GM12878 (cell line): Measurements from ENCODE around the gene FXYD1. TPM values are rescaled to one million over a fixed set of nuclear protein-coding genes. Genes with fewer than 3 reads are reported as not detected.

Experiments used
- ATAC-seq: fragments of 200-7000 bp; cut with Tn5 transposase; 3 replicates; pipeline ENCODE4 v1.9.1; 2020; ENCODE audit warnings: mild to moderate bottlenecking, moderate library complexity
- BruUV-seq: library from RNA; stranded (reverse); fragments of 400-500 nt; replicated peaks from 2 replicates; lab custom pipeline; 2021; lab: Mats Ljungman, UMichigan
- CTCF ChIA-PET: fragments of 300-600 bp; sonication (Branson Sonifier 250); formaldehyde crosslinking; extraction: SDS; loops from one replicate; lab custom pipeline; 2021; ENCODE audit warnings: inconsistent platforms; lab: Yijun Ruan, JAX
- POLR2A ChIA-PET: fragments of 350-600 bp; formaldehyde crosslinking; extraction: SDS; loops from one replicate; lab custom pipeline; 2021; ENCODE audit warnings: inconsistent platforms; lab: Charles Lee
- RAD21 ChIA-PET: fragments of 300-600 bp; sonication (Branson Sonifier 250); formaldehyde crosslinking; loops from one replicate; lab custom pipeline; 2023; ENCODE audit warnings: antibody characterized with exemption; ENCODE audit not compliant: unreplicated experiment; lab: Charles Lee
- SMC1A ChIA-PET: fragments of 300-600 bp; sonication (Branson Sonifier 250); formaldehyde crosslinking; loops from one replicate; lab custom pipeline; 2023; ENCODE audit not compliant: unreplicated experiment, uncharacterized antibody; lab: Charles Lee
- DNase-seq: peaks from one replicate; pipeline ENCODE4 v3.0.0-alpha.2; 2011; ENCODE audit warnings: low read depth, low spot score
- FAIRE-seq: peaks from 3 replicates; lab custom pipeline; 2011; peaks lifted over from hg19 to GRCh38; lab: Jason Lieb, UNC
- H2AFZ ChIP-seq: 2 replicates; pipeline ENCODE4 v1.6.0; 2011; ENCODE audit warnings: low read depth, low read length, control low read depth; ENCODE audit not compliant: control insufficient read depth
- H3K27ac ChIP-seq: 2 replicates; pipeline ENCODE4 v1.5.1; 2011; ENCODE audit warnings: control low read depth; ENCODE audit not compliant: control insufficient read depth, insufficient read depth
- H3K27me3 ChIP-seq, 2 experiments: replicated peaks in 1 of 2; 2 replicates each; pipeline versions ENCODE4 v1.6.0 to v1.6.1; 2011; ENCODE audit warnings: low read length in 1 of 2; ENCODE audit not compliant: control insufficient read depth in 2 of 2, insufficient read depth in 2 of 2
- H3K36me3 ChIP-seq, 2 experiments: 2 replicates each; pipeline ENCODE4 v1.5.1; 2011; ENCODE audit warnings: low read length in 1 of 2; ENCODE audit not compliant: control insufficient read depth in 2 of 2, insufficient read depth in 2 of 2
- H3K4me1 ChIP-seq: 2 replicates; pipeline ENCODE4 v1.6.1; 2011; ENCODE audit warnings: mild to moderate bottlenecking, low read length, moderate library complexity, mixed read lengths; ENCODE audit not compliant: control insufficient read depth, insufficient read depth
- H3K4me2 ChIP-seq: 2 replicates; pipeline ENCODE4 v1.6.0; 2011; ENCODE audit warnings: control low read depth; ENCODE audit not compliant: control insufficient read depth, insufficient read depth
- H3K4me3 ChIP-seq: fragments of 200-600 bp; sonication (generic); 2 replicates; pipeline ENCODE4 v1.5.1; 2016
- H3K79me2 ChIP-seq: 2 replicates; pipeline ENCODE4 v1.6.0; 2011; ENCODE audit warnings: low read length; ENCODE audit not compliant: control insufficient read depth, insufficient read depth
- H3K9ac ChIP-seq: 2 replicates; pipeline ENCODE4 v1.8.0; 2011; ENCODE audit warnings: low read length, control low read depth, mixed read lengths; ENCODE audit not compliant: control insufficient read depth, insufficient read depth
- H3K9me3 ChIP-seq: replicated peaks from 3 replicates; pipeline ENCODE4 v1.5.1; 2011; ENCODE audit warnings: mild to moderate bottlenecking, low read length; ENCODE audit not compliant: control insufficient read depth, insufficient read depth
- H4K20me1 ChIP-seq: 2 replicates; pipeline ENCODE4 v1.6.0; 2011; ENCODE audit not compliant: control insufficient read depth, insufficient read depth
- CHD1 ChIP-seq: IDR thresholded peaks from 2 replicates; pipeline ENCODE4 v1.6.1; 2012; ENCODE audit warnings: low read depth, low read length, improper control_type of control experiment
- PAX5 ChIP-seq: IDR thresholded peaks from 2 replicates; pipeline ENCODE4 v1.6.1; 2011; ENCODE audit warnings: low read depth, low read length, borderline replicate concordance
- RFX5 ChIP-seq: IDR thresholded peaks from 2 replicates; pipeline ENCODE4 v1.6.1; 2011; ENCODE audit warnings: low read depth, low read length, improper control_type of control experiment
- SIX5 ChIP-seq: IDR thresholded peaks from 2 replicates; pipeline ENCODE4 v1.6.1; 2011; ENCODE audit warnings: mild to moderate bottlenecking, low read depth, low read length, moderate library complexity; ENCODE audit not compliant: severe bottlenecking
- WGBS: methylation state at CpG from one replicate; pipeline ENCODE4 v1.1.6; 2016; ENCODE audit warnings: low lambda C conversion rate; ENCODE audit not compliant: insufficient replicate concordance, insufficient coverage; ENCODE audit errors: missing lambda C conversion rate; 5-methylcytosine and 5-hydroxymethylcytosine counted together
- in situ Hi-C: fragments of 300-500 bp; cut with MboI; formaldehyde crosslinking; loops from 9 replicates; pipeline ENCODE4 v1.14.3; 2018; ENCODE audit warnings: mixed read lengths
- intact Hi-C: fragments of 100-400 bp; cut with micrococcal nuclease; formaldehyde crosslinking; loops from one replicate; pipeline ENCODE4 v1.14.2; 2022; ENCODE audit not compliant: unreplicated experiment
- polyA plus RNA-seq, 11 experiments: library from polyadenylated mRNA; depleted of rRNA in 4 of 11; unstranded in 6 of 11; stranded (reverse) in 5 of 11; fragments of >200 nt; fragmentation: Nextera tagmentation in 4 of 11; fragmentation: Illumina TruSeq in 1 of 11; extraction: Ambion mirVana in 4 of 11; extraction: Trizol in 1 of 11; gene quantifications; 1 replicate in 1 of 11; 2 replicates in 10 of 11; pipeline versions ENCODE4 v1.2.1 to v1.2.3, GENCODE V29; 2011 to 2016; ENCODE audit warnings: inconsistent platforms in 2 of 11, missing spikeins in 2 of 11, low read depth in 1 of 11
- total RNA-seq, 4 experiments: library from RNA; depleted of rRNA in 3 of 4; stranded (reverse); fragments of >200 nt in 3 of 4; fragmentation: Illumina TruSeq in 1 of 4; extraction: Trizol in 1 of 4; gene quantifications; 2 replicates each; pipeline versions ENCODE4 v1.2.1 to v1.2.3, GENCODE V29; 2013 to 2021
- TF ChIP-seq, protein P1 (sequence below): IDR thresholded peaks from 2 replicates; pipeline ENCODE4 v1.6.1; 2012; ENCODE audit warnings: low read depth, low read length, improper control_type of control experiment
- TF ChIP-seq, protein P2 (sequence below): IDR thresholded peaks from 2 replicates; pipeline ENCODE4 v1.6.1; 2012; ENCODE audit warnings: improper control_type of control experiment, low read depth, low read length; ENCODE audit not compliant: insufficient replicate concordance
- TF ChIP-seq, protein P3 (sequence below): fragments of 450-650 bp; IDR thresholded peaks from 2 replicates; pipeline ENCODE4 v1.6.1; 2017; ENCODE audit warnings: low read depth, mild to moderate bottlenecking, moderate library complexity

FXYD1 gene
- total and polyA plus RNA-seq, 10 of the 15 experiments (the other 5 are each of a cell fraction or from before 2014, with no cell fraction given), result 0.34 to 1.2 (median 0.49) TPM; not detected in 4

DNA sequence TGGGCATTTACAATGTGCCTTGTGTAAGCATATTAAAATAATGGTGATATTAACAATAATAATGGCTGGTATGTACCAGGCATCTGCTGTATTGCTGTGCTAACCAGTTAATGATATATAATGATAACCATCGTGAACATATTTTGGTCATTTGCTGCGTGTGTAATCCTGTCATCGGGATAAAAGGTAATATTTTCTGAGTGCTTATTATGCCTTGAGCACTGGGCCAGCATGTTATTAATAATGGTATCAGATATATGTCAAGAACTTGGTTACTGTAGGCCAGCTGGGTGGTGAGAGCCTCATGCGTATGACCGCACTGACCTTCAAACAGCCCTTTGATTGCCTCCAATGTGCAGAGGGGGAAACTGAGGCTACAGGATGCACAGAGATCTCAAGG is 45.2 kb upstream of the FXYD1 start:
- DNase-seq (no peak), FAIRE-seq (no peak), ATAC-seq (no peak)
- ChIA-PET SMC1A (interaction anchor here (2.4 to 3.4 kb wide), 3 partner anchors 24 to 50 kb away, joined by 8 to 13 read pairs (median 9); no protein-coding TSS in a partner anchor), CTCF (interaction anchor here (0.5 to 4.8 kb wide), 6 partner anchors 21 to 619 kb away, joined by 3 to 46 read pairs (median 3); no protein-coding TSS in a partner anchor), RAD21 (no interaction called here), POLR2A (interaction anchor here (0.6 kb wide), 1 partner anchor 26 kb away, joined by 4 read pairs; no protein-coding TSS in a partner anchor)
- BruUV-seq, result no TSS peak
- intact Hi-C loops (no loop called here), in situ Hi-C loops (no loop called here)
- H3K79me2 ChIP-seq, result no peaks in the 10 kb centered on the region
- no peak overlapping the region for H2AFZ ChIP-seq
- no peaks in the 10 kb centered on the region for H4K20me1 ChIP-seq
- no peak overlapping the region for H3K27ac ChIP-seq
- H3K4me1 ChIP-seq, result no peaks in the 10 kb centered on the region
- H3K9me3 ChIP-seq, result no peaks in the 10 kb centered on the region
- no peaks in the 10 kb centered on the region; a peak in 2 of 4 replicates for H3K27me3 ChIP-seq
- WGBS, result 69% methylated on average over 5 of the region's 5 CpGs
- no peak overlapping the region for H3K4me2 ChIP-seq
- H3K9ac ChIP-seq, result no peak overlapping the region
- no peak overlapping the region for H3K4me3 ChIP-seq
- H3K36me3 ChIP-seq, result no peaks in the 10 kb centered on the region
- TF ChIP-seq SIX5 (no peak), RFX5 (no peak), PAX5 (no peak), CHD1 (no peak)
- TF ChIP-seq, protein P1, sequence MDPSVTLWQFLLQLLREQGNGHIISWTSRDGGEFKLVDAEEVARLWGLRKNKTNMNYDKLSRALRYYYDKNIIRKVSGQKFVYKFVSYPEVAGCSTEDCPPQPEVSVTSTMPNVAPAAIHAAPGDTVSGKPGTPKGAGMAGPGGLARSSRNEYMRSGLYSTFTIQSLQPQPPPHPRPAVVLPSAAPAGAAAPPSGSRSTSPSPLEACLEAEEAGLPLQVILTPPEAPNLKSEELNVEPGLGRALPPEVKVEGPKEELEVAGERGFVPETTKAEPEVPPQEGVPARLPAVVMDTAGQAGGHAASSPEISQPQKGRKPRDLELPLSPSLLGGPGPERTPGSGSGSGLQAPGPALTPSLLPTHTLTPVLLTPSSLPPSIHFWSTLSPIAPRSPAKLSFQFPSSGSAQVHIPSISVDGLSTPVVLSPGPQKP, result no peak
- TF ChIP-seq, protein P2, sequence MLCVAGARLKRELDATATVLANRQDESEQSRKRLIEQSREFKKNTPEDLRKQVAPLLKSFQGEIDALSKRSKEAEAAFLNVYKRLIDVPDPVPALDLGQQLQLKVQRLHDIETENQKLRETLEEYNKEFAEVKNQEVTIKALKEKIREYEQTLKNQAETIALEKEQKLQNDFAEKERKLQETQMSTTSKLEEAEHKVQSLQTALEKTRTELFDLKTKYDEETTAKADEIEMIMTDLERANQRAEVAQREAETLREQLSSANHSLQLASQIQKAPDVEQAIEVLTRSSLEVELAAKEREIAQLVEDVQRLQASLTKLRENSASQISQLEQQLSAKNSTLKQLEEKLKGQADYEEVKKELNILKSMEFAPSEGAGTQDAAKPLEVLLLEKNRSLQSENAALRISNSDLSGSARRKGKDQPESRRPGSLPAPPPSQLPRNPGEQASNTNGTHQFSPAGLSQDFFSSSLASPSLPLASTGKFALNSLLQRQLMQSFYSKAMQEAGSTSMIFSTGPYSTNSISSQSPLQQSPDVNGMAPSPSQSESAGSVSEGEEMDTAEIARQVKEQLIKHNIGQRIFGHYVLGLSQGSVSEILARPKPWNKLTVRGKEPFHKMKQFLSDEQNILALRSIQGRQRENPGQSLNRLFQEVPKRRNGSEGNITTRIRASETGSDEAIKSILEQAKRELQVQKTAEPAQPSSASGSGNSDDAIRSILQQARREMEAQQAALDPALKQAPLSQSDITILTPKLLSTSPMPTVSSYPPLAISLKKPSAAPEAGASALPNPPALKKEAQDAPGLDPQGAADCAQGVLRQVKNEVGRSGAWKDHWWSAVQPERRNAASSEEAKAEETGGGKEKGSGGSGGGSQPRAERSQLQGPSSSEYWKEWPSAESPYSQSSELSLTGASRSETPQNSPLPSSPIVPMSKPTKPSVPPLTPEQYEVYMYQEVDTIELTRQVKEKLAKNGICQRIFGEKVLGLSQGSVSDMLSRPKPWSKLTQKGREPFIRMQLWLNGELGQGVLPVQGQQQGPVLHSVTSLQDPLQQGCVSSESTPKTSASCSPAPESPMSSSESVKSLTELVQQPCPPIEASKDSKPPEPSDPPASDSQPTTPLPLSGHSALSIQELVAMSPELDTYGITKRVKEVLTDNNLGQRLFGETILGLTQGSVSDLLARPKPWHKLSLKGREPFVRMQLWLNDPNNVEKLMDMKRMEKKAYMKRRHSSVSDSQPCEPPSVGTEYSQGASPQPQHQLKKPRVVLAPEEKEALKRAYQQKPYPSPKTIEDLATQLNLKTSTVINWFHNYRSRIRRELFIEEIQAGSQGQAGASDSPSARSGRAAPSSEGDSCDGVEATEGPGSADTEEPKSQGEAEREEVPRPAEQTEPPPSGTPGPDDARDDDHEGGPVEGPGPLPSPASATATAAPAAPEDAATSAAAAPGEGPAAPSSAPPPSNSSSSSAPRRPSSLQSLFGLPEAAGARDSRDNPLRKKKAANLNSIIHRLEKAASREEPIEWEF, result no peak
- TF ChIP-seq, protein P3, sequence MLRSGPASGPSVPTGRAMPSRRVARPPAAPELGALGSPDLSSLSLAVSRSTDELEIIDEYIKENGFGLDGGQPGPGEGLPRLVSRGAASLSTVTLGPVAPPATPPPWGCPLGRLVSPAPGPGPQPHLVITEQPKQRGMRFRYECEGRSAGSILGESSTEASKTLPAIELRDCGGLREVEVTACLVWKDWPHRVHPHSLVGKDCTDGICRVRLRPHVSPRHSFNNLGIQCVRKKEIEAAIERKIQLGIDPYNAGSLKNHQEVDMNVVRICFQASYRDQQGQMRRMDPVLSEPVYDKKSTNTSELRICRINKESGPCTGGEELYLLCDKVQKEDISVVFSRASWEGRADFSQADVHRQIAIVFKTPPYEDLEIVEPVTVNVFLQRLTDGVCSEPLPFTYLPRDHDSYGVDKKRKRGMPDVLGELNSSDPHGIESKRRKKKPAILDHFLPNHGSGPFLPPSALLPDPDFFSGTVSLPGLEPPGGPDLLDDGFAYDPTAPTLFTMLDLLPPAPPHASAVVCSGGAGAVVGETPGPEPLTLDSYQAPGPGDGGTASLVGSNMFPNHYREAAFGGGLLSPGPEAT, result no peak
